Brain microvascular endothelial cell (primary cell): ENCODE data around the gene ENPP4.

Source experiments
- DNase-seq: peaks from one replicate; pipeline ENCODE4 v3.0.0-alpha.2; 2020
- H3K27ac ChIP-seq: fragments of 250-450 bp; sonication (Bioruptor Pico); 2 replicates; pipeline ENCODE4 v1.5.1; 2020; ENCODE audit warnings: mild to moderate bottlenecking, moderate library complexity
- H3K27me3 ChIP-seq: fragments of 250-450 bp; sonication (Bioruptor Pico); replicated peaks from 2 replicates; pipeline ENCODE4 v1.5.1; 2020; ENCODE audit warnings: mild to moderate bottlenecking
- H3K36me3 ChIP-seq: fragments of 250-450 bp; sonication (Bioruptor Pico); replicated peaks from 2 replicates; pipeline ENCODE4 v1.5.1; 2020; ENCODE audit warnings: mild to moderate bottlenecking
- H3K4me3 ChIP-seq: 2 replicates; pipeline ENCODE4 v1.5.1; 2011; ENCODE audit warnings: low read depth, mild to moderate bottlenecking, control low read depth, low read length, moderate library complexity
- in situ Hi-C: cut with HindIII; loops from 2 replicates; pipeline ENCODE4 v1.10.0; 2017; ENCODE audit warnings: low sequenced_read_pairs, low pct_ligation_motif_present
- TF ChIP-seq, protein P1 (sequence below): IDR thresholded peaks from 2 replicates; pipeline ENCODE4 v1.5.1; 2011; ENCODE audit warnings: low read depth, mild to moderate bottlenecking, moderate library complexity, low read length, control low read depth, inconsistent platforms; ENCODE audit errors: missing control alignments

Gene ENPP4

DNA sequence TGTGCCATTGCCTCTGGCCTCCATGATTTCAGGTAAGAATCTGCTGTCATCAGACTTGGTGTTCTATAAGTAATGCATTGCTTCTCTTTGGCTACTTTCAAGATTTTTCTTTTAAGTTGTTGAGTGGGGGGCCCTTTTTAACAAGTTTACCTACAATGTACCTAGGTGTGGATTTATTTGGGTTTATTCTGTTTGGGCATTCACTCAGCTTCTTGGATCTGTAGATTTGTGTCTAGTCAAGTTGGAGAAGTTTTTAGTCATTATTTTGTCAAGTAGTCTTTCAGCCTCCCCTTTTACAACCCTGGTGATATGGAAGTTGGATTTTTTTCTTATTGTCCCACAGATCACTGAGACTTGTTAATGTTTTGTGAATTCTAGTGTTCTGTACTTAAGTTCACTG, 26.9 kb downstream of the ENPP4 start:
- no peak for DNase-seq
- in situ Hi-C loops = no loop called here
- TF ChIP-seq, protein P1, sequence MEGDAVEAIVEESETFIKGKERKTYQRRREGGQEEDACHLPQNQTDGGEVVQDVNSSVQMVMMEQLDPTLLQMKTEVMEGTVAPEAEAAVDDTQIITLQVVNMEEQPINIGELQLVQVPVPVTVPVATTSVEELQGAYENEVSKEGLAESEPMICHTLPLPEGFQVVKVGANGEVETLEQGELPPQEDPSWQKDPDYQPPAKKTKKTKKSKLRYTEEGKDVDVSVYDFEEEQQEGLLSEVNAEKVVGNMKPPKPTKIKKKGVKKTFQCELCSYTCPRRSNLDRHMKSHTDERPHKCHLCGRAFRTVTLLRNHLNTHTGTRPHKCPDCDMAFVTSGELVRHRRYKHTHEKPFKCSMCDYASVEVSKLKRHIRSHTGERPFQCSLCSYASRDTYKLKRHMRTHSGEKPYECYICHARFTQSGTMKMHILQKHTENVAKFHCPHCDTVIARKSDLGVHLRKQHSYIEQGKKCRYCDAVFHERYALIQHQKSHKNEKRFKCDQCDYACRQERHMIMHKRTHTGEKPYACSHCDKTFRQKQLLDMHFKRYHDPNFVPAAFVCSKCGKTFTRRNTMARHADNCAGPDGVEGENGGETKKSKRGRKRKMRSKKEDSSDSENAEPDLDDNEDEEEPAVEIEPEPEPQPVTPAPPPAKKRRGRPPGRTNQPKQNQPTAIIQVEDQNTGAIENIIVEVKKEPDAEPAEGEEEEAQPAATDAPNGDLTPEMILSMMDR = no peak
- Histone ChIP-seq H3K27me3 (no peaks in the 10 kb centered on the region), H3K36me3 (no peaks in the 10 kb centered on the region), H3K4me3 (no peak overlapping the region), H3K27ac (no peak overlapping the region)

DNA sequence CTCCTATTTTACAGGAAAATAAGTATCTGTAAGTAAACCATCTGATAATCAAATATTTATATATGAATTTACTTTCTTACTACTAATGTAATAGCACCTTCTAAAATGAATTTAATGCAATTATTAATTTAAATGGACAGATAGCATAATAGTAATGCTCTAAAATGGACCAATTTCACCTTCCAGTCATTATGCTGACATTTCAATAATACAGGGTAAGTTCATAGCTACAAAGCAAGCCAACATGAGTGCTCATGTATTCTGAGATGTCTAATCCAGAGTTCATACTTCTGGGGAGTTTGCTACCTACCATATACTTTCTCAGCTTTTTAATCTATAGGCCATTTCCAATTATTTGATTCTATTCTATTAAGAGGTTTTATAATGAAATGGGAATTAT, 29.4 kb downstream of the ENPP4 start:
- in situ Hi-C loops = no loop called here
- TF ChIP-seq, protein P1 = no peak
- H3K36me3 ChIP-seq = no peaks in the 10 kb centered on the region
- no peak for DNase-seq
- no peak overlapping the region for H3K27ac ChIP-seq
- no peak overlapping the region for H3K4me3 ChIP-seq
- H3K27me3 ChIP-seq = no peaks in the 10 kb centered on the region

DNA sequence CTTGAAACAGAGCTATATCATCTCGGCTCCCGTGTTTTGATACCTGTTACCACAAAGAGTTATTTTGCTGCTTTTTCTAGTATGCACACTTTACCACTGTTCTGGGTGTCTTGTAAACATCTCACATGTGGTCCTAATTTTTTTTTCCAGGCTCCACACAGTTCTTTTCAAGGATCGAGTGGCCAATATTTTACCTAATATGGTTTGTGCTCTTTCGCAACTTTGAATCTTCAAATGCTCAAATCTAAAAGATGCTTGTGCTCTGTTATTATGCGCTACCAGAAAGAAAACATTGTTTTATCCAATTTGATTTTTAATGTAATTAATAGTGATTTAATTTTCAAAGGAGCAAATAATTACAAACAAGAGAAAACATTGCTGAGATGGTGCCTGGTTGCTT, 30.3 kb downstream of the ENPP4 start:
- H3K4me3 ChIP-seq = no peak overlapping the region
- H3K27ac ChIP-seq = no peak overlapping the region
- in situ Hi-C loops = no loop called here
- DNase-seq = no peak
- H3K27me3 ChIP-seq = no peaks in the 10 kb centered on the region
- H3K36me3 ChIP-seq = no peaks in the 10 kb centered on the region
- TF ChIP-seq, protein P1 = no peak

DNA sequence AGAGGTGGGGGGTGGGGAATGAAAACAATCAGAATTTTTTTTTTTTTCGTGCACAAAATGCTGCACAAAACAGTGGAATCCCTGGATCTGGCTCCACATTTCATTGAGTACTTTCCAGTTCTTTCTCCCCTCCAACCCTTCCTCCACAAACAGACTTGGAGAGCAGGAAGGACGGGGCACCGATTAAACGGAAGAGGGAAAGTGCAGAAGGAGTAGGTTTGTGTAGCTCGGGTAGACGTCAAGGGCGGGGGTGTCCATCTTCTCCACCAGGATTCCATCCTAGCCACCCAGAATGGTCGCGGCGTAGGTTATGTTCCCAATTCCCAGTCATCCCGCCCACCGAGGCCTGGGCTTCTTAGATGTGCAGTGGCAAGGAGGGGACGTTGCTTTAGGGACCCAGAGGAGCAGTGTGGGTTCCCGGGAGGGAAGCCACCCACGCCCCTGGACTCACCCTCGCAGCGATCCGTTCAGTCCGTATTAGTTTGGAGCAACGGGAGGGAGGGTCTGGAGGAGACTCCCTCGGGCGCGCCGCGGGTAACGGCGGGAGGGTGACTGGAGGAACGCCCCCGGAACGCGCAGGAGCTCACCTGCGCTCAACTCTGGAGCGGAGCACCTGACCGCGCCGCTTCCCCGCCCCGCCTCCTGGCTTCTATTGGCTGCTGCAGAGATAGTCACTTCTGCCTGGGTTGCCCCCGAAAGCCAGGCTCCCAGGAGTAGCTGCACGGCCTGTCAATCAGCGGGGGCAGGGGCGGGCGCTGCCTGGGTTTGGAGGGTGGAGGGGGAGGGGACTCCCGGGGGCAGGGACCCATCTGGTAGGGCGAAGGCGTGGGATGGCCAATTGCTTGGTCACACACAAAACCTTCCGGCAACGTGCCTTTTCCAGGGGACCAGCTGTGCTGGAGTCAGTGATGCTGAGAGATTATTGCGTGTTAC, 40.8 kb downstream of the ENPP4 start, which contains the start of gene ENPP5:
Gene ENPP5 (minus strand): TSS at position 624 of the 933 bp plus-strand sequence. CDS start 2,718 bp downstream, outside the sequence.
- in situ Hi-C loops = no loop called here
- DNase-seq = no peak
- no peak within 1 kb of the TSS for H3K27ac ChIP-seq
- peak within 1 kb of the TSS; percentile 63 for H3K4me3 ChIP-seq
- no peaks in the 10 kb centered on the region for H3K36me3 ChIP-seq
- peaks cover 12% of the 10 kb centered on the region for H3K27me3 ChIP-seq
- TF ChIP-seq, protein P1 = no peak

DNA sequence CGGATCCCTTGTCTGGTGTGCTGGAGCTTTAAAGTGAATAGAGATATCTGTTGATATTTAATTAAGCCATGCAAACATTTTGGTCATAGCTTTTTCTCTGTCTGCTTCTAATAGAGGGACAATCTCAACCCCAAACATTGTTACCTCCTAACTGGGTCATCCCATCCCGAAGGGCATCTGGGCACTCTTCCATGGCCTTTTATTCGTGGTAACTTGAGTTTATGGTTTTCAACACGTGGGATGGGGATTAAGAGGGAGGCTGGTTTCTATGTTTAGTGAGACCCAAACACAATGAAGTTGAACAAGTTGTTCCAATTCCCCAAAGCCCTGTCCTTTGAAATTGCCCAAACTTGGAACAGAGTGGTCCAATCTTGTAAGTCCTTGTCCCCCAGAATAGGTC, 42.4 kb downstream of the ENPP4 start:
- Histone ChIP-seq H3K36me3 (no peaks in the 10 kb centered on the region), H3K4me3 (no peak overlapping the region), H3K27me3 (peaks cover 12% of the 10 kb centered on the region), H3K27ac (no peak overlapping the region)
- DNase-seq = no peak
- in situ Hi-C loops = no loop called here
- TF ChIP-seq, protein P1 = no peak
